Measurements from ENCODE around the gene BCORL1. TPM values are rescaled to one million over a fixed set of nuclear protein-coding genes. Genes with fewer than 3 reads are reported as not detected.

The BCORL1 gene
- total and polyA plus RNA-seq, 2 of the 8 experiments (the other 6 are each of a cell fraction or from before 2014, with no cell fraction given) = 1.4 to 6.2 TPM

DNA sequence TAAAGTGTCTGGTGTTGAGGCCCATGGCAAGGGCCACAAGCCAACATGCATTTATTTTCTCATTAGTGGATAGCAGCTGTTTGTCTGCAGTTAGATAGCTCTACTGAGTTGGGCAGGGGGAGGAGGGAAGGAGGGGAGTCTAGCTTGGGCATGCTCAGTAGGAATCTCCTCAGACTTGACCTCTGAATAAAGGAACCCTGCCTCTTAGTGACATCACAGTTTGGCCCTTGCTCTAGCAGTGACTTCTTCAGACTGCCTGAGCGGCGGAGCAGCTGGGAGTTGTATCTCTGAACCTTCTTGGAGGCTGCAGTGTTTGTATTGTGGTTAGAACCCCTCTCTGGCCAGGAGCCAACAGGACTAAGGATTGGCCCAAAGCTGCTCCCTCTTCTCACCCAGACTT is 57.4 kb downstream of the BCORL1 start:
- Histone ChIP-seq H3K4me1 (replicated peaks in 1 of 4; ENCODE audit: control insufficient read depth in 3 of 4, insufficient read depth in 4 of 4, low read length in 3 of 4) (no peaks in the 10 kb centered on the region), H2BK20ac (ENCODE audit: low read length) (no peak overlapping the region), H3K9ac (replicated peaks in 1 of 4; ENCODE audit: extremely low read depth in 1 of 4, low read depth in 3 of 4, low read length in 3 of 4) (no peak overlapping the region), H3K79me2 (ENCODE audit: control insufficient read depth in 1 of 2, insufficient read depth in 2 of 2, low read length in 2 of 2) (no peaks in the 10 kb centered on the region), H2AFZ (ENCODE audit: low read length) (no peak overlapping the region), H4K20me1 (replicated peaks in 1 of 2; ENCODE audit: control insufficient read depth in 1 of 2, insufficient read depth in 2 of 2, low read length in 2 of 2) (no peaks in the 10 kb centered on the region), H2BK120ac (replicated peaks; ENCODE audit: low read depth, low read length) (no peak overlapping the region), H3K23ac (ENCODE audit: insufficient read length) (no peak overlapping the region), H3K79me1 (ENCODE audit: low read depth, low read length) (no peaks in the 10 kb centered on the region), H2BK5ac (ENCODE audit: low read depth, low read length) (no peak overlapping the region; the same call in 1 of the 2 replicates), H3K14ac (ENCODE audit: insufficient read length) (no peak overlapping the region), H3K36me3 (ENCODE audit: control insufficient read depth in 2 of 4, insufficient read depth in 4 of 4, low read length in 3 of 4) (peaks cover 0 to 3% (median 0%) of the 10 kb centered on the region in 4 experiments; a peak in 1 of 8 replicates), H3K18ac (ENCODE audit: extremely low read depth, low read length) (no peak overlapping the region), H3K27me3 (replicated peaks in 1 of 4; ENCODE audit: control insufficient read depth in 3 of 4, extremely low read depth in 1 of 4, insufficient read depth in 3 of 4, low read length in 3 of 4) (no peaks in the 10 kb centered on the region), H3K4me2 (ENCODE audit: insufficient read depth in 1 of 2, low read depth in 2 of 2, low read length in 2 of 2) (no peak overlapping the region), H4K8ac (ENCODE audit: extremely low read depth, insufficient read depth, low read length) (no peak overlapping the region), H3K4me3 (ENCODE audit: extremely low read depth in 1 of 4, insufficient read depth in 2 of 4, low read depth in 3 of 4, low read length in 4 of 4) (no peak overlapping the region), H3K27ac (ENCODE audit: low read depth, low read length) (no peak overlapping the region), H3K56ac (replicated peaks; ENCODE audit: insufficient read length, low read depth, low read length) (no peak overlapping the region), H3K23me2 (ENCODE audit: low read depth, low read length) (no peaks in the 10 kb centered on the region), H4K5ac (ENCODE audit: insufficient read length, low read depth, low read length) (no peak overlapping the region), H2BK12ac (ENCODE audit: low read depth, low read length) (no peak overlapping the region), H2BK15ac (ENCODE audit: low read length) (no peak overlapping the region), H4K91ac (replicated peaks; ENCODE audit: insufficient read length, low read length) (no peak overlapping the region), H3K4ac (replicated peaks; ENCODE audit: insufficient read length, low read depth, low read length) (no peak overlapping the region), H2AK5ac (ENCODE audit: low read depth, low read length) (no peak overlapping the region), H3K9me3 (ENCODE audit: insufficient read depth in 2 of 2, low read depth in 1 of 2, low read length in 1 of 2) (no peaks in the 10 kb centered on the region)
- no CpG with 5 or more reads among the region's 2 CpGs for WGBS, 2 experiments (ENCODE audit: extremely low coverage in 1 of 2, insufficient coverage in 1 of 2, insufficient read length in 1 of 2, insufficient replicate concordance in 2 of 2, low coverage in 1 of 2, low lambda C conversion rate in 2 of 2, missing lambda C conversion rate in 1 of 2)
- ChIA-PET POLR2A (ENCODE audit: partially characterized antibody) (no interaction called here), CTCF (ENCODE audit: partially characterized antibody) (interaction anchor here (1.0 to 8.3 kb wide), 2 partner anchors 13 to 31 kb away, joined by 3 to 77 read pairs; no protein-coding TSS in a partner anchor)
- DNase-seq (ENCODE audit: low read depth in 1 of 2, low spot score in 2 of 2) = no peak
- no peak for FAIRE-seq
- TF ChIP-seq CTCF (IDR thresholded peaks at IDR 0.05; ENCODE audit: control extremely low read depth in 1 of 3, insufficient read depth in 1 of 3, low read depth in 1 of 3, low read length in 3 of 3) = no peak
- TF ChIP-seq JUND (IDR thresholded peaks at IDR 0.05; ENCODE audit: low read length) = no peak
- no peak for TF ChIP-seq POLR2AphosphoS5 (IDR thresholded peaks at IDR 0.05; ENCODE audit: low read depth, low read length)
- no peak for TF ChIP-seq POLR2A (IDR thresholded peaks at IDR 0.05; ENCODE audit: control extremely low read depth in 1 of 2, low read depth in 2 of 2, low read length in 2 of 2)
